ENCODE measurements around the gene DUSP1. TPM values are rescaled to one million over a fixed set of nuclear protein-coding genes. Genes with fewer than 3 reads are reported as not detected.
A peak's percentile ranks its signal among the peaks of the same experiment; 100 is the strongest.
"Not testable (repeated sequence)": the region's sequence is repeated elsewhere in the genome, so short reads cannot be mapped to it uniquely, and the experiment has no call there.

DUSP1 gene
- total and polyA plus RNA-seq, 2 experiments from 2014 or later: 32.2 to 49.4 TPM

DNA sequence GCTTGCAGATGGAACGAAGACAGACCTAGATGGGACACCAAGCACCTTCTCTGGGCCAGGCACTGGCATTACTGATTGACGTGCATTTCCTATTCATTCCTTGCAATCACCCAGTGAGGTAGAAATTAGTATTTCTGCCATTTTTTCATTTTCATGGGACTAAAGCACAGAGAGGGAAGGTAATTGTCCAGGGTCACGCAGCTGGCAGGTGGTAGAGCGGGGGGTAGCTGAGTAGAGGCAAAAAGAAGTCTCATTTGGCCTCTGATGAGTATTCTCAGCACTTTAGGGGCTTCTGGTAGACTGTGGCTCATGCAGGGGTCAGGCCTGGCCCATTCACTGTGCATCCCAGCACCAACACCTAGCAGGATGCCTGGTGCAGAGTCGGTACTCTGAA is 19.5 kb upstream of the DUSP1 start:
- DNase-seq (ENCODE audit: low read depth in 1 of 2, low spot score in 1 of 2): no peak
- Histone ChIP-seq H3K27me3 (no peaks in the 10 kb centered on the region), H3K4me3 (no peak overlapping the region), H3K36me3 (no peaks in the 10 kb centered on the region), H3K4me1 (ENCODE audit: low read depth) (peaks cover 23% of the 10 kb centered on the region), H3K27ac (no peak overlapping the region), H3K9me3 (ENCODE audit: low read depth) (no peaks in the 10 kb centered on the region)
- TF ChIP-seq, protein P1, sequence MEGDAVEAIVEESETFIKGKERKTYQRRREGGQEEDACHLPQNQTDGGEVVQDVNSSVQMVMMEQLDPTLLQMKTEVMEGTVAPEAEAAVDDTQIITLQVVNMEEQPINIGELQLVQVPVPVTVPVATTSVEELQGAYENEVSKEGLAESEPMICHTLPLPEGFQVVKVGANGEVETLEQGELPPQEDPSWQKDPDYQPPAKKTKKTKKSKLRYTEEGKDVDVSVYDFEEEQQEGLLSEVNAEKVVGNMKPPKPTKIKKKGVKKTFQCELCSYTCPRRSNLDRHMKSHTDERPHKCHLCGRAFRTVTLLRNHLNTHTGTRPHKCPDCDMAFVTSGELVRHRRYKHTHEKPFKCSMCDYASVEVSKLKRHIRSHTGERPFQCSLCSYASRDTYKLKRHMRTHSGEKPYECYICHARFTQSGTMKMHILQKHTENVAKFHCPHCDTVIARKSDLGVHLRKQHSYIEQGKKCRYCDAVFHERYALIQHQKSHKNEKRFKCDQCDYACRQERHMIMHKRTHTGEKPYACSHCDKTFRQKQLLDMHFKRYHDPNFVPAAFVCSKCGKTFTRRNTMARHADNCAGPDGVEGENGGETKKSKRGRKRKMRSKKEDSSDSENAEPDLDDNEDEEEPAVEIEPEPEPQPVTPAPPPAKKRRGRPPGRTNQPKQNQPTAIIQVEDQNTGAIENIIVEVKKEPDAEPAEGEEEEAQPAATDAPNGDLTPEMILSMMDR (IDR thresholded peaks at IDR 0.05; ENCODE audit: low read depth, low read length): no peak

DNA sequence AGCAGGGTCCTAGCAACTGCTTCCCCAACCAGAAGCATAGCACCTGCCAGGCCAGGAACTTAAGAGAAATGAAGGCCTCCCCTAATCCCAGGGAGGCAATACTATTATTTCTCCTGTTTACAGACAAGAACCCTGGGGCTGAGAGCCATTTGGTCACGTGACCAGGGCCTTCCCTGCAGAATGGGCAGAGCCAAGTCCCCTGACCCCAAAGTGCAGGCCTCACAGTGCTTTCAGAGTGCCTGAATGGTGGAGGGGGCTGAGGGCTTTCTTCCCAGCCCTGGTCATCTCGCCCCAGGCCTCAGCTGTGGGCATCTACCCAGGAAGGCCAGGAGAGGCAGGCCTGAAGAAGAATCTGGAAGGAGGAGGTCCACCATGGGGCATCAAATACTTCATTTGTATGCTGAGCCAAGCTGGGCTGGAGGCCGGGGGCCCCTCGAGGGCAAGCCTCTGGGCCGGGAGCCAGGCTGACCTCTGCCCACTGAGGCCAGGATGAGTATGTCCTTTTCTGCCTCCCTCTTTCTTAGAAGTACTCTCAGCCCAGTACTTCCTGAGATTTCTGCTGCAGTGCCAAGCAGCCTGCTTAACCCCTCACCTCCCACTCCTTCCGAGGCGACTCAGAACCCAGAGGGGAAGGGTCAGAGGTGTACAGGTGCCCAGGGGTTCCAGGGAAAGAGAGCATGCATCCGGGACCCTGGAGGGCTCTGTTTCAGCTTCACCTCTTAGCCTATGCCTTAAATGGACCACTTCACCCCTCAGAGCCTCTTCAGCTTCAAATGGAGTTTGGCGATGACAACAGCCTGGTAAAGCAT is 18.9 kb upstream of the DUSP1 start:
- Histone ChIP-seq H3K36me3 (no peaks in the 10 kb centered on the region), H3K27me3 (no peaks in the 10 kb centered on the region), H3K27ac (peak overlapping the region; percentile 93), H3K4me1 (ENCODE audit: low read depth) (peaks cover 23% of the 10 kb centered on the region), H3K9me3 (ENCODE audit: low read depth) (no peaks in the 10 kb centered on the region), H3K4me3 (no peak overlapping the region)
- DNase-seq (ENCODE audit: low read depth in 1 of 2, low spot score in 1 of 2): peak in 1 of 2 donors; percentile 62
- TF ChIP-seq, protein P1 (IDR thresholded peaks at IDR 0.05; ENCODE audit: low read depth, low read length): no peak

DNA sequence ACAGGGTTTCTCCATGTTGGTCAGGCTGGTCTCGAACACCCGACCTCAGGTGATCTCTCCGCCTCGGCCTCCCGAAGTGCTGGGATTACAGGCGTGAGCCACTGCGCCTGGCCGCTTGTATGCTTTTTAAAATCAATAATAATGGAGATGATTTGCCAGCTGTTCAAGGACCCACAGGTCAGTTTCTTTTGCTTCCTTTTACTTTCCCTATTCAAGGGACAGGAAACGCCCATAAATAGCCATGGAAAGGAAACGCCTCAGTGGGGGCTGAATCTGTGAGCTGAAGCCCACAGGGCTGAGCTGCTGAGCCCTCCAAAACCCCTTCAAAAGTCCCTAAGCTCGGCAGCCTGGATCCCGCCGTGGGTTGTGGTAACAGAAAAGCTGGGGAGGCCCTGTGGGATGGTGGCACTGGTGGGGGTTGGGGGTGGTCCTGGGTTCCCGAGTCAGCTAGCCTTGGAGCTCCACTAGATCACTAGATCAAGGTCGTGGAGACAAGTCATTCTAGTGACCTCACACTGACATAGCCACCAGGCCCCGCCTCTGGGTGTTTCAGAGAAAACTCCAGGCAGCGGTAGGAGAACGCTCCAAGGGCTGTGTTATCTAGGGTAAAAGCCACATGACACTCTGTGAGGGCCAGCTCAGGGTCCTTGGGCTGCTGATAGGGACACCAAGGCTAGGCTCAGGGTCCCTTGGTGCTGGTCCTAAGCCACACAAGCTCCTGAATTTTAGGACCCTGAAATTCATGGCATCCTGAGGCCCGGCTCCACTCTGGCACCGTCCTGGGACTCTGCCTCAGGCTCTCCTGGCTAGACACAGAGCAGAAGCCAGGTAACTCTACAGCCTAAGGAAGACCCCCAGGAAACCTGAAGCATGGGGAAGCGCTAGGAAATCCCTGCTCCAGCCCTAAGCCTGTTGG is 18.0 kb upstream of the DUSP1 start:
- DNase-seq (ENCODE audit: low read depth in 1 of 2, low spot score in 1 of 2): peak in 1 of 2 donors; percentile 71
- TF ChIP-seq, protein P1 (IDR thresholded peaks at IDR 0.05; ENCODE audit: low read depth, low read length): no peak
- Histone ChIP-seq H3K4me1 (ENCODE audit: low read depth) (peaks cover 23% of the 10 kb centered on the region), H3K9me3 (ENCODE audit: low read depth) (no peaks in the 10 kb centered on the region), H3K27ac (peak overlapping the region; percentile 93), H3K4me3 (no peak overlapping the region), H3K36me3 (no peaks in the 10 kb centered on the region), H3K27me3 (no peaks in the 10 kb centered on the region)

DNA sequence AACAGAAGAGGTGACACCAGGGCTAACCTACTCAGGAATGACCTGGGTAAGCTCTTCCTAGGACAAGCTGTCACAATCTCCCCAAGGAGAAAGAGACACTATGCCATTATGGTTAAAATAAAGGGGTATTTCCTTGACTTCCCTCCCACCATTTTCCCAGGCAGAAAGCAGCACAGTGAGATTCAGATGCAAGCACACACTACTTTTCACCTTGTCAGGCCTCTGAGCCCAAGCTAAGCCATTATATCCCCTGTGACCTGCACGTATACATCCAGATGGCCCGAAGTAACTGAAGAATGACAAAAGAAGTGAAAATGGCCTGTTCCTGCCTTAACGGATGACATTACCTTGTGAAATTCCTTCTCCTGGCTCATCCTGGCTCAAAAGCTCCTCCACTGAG is 16.5 kb upstream of the DUSP1 start:
- not testable (repeated sequence) for H3K36me3 ChIP-seq; H3K27ac ChIP-seq; H3K9me3 ChIP-seq (ENCODE audit: low read depth); DNase-seq (ENCODE audit: low read depth in 1 of 2, low spot score in 1 of 2); H3K4me3 ChIP-seq; H3K27me3 ChIP-seq
- H3K4me1 ChIP-seq (ENCODE audit: low read depth): peaks cover 19% of the 10 kb centered on the region

DNA sequence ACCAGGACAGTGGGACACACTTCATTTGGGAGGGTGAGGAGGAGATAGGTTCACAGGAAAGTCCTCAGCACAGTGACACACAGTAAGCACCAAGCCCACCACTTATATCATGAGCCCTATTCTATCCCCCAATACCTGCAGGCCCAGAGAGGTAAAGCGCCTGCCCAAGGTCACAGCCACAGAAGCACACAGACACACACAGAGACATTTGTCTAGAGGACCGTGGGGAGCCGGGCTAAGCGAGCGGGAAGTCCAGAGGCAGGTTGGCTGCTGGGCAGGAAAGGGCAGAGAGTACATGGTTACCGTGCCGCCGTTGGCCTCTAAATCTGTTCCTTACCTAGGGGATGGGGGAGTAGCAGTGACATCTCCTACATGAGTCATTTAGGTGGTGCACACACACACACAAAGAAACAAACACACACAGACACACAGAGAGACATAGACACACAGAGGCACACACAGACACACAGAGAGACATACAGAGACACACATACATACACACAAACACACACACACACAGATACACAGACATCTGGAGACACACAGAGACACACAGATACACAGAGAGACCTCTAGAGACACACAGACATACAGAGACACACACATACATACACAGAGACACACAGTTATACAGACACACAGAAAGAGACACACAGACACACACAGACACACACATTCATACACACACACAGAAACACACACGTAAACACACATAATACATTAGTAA is 15.9 kb upstream of the DUSP1 start:
- H3K27ac ChIP-seq: no peak overlapping the region
- TF ChIP-seq, protein P1 (IDR thresholded peaks at IDR 0.05; ENCODE audit: low read depth, low read length): no peak
- no peak for DNase-seq (ENCODE audit: low read depth in 1 of 2, low spot score in 1 of 2)
- H3K4me3 ChIP-seq: no peak overlapping the region
- H3K9me3 ChIP-seq (ENCODE audit: low read depth): no peaks in the 10 kb centered on the region
- no peaks in the 10 kb centered on the region for H3K27me3 ChIP-seq
- no peaks in the 10 kb centered on the region for H3K36me3 ChIP-seq
- H3K4me1 ChIP-seq (ENCODE audit: low read depth): peaks cover 17% of the 10 kb centered on the region

All from cardiac muscle cell (in vitro differentiated cells and primary cell).